GM18858 (cell line): ENCODE data around the gene EVPLL.
"Not testable (repeated sequence)": the region's sequence is repeated elsewhere in the genome, so short reads cannot be mapped to it uniquely, and the experiment has no call there.

Source experiments
- ATAC-seq: cut with Tn5 transposase; IDR thresholded peaks from one replicate; pipeline ENCODE4 v1.9.1; 2021; ENCODE audit not compliant: unreplicated experiment

The EVPLL gene

DNA sequence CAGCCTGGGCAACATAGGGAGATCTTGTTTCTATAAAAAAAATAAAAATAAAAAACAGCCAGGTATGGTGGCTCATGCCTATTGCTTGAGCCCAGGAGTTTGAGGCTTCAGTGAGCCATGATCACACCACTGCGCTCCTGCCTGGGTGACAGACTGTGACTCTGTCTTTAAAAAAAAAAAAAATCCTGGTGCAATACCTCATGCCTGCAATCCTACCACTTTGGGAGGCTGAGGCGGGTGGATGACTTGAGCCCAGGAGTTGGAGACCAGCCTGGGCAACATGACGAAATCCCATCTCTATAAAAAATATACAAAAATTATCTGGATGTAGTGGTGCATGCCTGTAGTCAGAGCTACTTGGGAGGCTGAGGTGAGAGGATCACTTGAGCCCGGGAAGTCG lies 1.0 kb downstream of the EVPLL start:
- ATAC-seq = not testable (repeated sequence)

DNA sequence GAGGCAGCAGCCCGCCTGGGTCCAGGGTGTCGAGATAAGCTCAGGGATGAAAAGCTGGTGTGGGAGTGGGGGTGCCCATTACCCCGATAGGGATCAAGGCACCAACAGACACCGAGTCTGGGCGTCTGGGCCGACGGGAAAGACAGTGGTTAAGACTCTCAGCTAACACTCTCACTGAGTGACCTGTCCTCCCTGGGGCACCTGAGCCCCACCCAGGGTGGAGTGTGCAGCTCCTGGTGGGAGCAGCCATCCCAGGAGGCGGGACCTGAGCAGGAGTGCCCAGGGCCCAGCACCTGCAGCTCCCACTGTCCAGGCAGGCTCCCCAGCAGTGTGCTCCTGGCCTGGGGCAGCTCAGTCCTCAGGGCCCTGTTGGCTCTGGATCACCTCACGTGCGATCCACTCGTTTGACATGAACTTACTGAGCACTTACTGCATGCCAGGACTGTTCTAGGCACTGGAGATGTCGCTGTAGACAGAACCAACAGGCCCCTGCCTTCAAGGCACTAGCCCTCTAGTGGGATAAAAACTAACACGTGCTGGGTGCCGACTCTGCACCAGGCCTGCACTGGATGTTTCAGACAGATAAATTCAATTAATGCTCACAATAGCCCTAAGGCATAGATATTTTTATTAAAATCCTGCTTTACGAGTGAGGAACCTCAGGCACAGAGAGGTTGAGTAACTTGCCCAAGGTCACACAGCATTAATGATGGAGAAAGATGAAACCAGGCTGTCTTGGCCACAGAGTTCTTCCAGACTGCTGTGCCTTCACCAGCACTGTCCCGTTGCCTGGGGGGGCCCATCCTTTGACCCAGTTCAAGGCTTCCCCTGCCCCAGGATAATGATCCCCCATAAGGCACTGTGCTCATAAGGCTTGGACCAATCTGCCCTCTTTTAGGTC lies 1.9 kb downstream of the EVPLL start:
- ATAC-seq = no peak

DNA sequence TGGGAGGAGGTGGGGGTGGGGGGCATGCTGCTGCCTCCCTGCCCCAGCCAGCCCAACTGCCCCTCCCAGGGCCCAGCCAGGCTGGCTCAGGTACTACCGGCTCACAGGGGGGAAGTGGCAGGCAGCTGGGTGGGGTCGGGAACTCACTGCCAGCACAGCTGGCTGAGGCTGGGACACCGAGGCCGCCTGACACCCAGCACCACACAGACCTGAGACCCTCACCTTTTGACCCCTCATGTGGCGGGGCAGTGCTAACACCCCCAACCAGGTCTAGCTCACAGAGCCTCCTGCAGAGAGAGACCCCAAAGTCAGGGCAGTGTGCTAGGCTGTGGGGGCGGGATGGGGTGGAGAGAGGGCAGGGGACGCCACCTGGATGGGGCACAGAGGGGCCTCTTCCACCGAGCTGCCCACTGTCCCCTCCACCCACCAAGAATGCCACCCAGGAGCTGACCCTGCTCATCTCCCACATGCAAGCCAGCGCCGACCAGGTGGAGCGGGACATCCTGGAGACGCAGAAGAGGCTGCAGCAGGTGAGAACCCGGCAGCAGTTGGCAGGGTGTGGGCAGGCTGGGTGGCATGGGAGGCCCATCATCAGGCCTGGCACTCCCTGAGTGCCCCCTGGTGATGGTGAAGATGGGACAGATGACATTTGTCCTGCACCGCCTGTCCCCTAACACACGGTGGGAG lies 3.0 kb downstream of the EVPLL start:
- ATAC-seq = no peak

DNA sequence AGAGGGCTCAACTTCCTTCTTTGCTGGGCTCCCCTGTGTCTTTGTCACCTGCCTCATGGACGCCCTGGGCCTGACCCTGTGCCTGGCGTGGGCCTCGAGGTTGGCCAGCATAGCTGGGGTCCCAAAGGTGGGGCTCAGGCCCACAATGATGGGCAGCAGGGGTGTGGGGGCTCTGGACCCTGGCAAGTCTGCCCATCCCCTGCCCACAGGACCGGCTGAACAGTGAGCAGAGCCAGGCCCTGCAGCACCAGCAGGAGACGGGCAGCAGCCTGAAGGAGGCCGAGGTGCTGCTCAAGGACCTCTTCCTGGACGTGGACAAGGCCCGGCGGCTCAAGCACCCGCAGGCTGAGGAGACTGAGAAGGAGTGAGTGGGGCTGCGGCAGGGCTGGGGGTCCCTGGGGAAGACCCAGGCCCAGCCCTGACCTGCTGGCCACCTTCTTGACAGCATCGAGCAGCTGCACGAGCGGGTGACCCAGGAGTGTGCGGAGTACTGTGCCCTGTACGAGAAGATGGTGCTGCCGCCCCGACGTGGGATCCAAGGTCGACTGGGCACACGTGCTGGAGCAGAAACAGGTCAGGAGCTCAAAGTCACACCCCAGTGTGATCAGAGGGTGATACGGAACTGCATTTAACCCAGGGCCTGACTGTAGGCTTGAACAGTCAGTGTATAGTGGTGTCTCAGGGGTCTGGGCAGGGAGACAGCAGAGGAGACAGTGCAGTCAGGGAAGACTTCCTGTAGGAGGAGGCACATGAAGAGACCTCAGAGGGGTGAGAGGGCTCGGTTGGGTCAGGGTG lies 3.8 kb downstream of the EVPLL start:
- ATAC-seq = no peak

DNA sequence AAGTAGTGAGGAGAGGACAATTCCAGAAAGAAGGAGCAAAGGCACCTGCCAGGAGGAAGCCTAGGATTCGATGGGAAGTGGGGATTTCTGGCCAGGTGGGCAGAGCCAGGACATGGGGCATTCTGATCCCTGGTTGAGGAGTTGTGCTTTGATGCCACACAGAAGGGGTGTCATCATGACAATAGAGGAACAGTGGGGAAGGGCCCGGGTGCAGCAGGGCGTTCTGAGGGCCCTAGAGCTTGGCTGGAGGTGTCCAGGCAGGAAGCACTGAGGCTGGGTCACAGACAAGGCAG lies 4.3 kb downstream of the EVPLL start:
- ATAC-seq = no peak

GRCh38 chr17:18382441-18383078 lies 5.0 kb downstream of the EVPLL start:
- ATAC-seq = no peak

DNA sequence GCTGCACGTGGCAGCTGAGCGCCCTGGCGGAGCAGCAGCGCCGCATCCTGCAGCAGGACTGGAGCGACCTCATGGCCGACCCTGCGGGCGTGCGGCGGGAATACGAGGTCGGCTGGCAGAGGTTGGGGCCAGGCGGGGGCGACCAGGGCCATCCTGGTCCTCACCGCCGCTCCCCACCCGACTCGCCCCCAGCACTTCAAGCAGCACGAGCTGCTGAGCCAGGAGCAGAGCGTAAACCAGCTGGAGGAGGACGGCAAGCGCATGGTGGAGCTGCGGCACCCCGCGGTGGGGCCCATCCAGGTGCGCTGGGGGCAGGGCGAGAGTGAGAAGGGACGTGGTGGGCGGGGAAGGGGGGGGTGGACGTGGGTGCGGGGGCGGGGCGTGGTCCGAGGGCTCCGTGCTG lies 5.5 kb downstream of the EVPLL start:
- ATAC-seq = not testable (repeated sequence)

- not testable (repeated sequence) for ATAC-seq
Observed at GRCh38 chr17:18384271-18384670, 6.7 kb downstream of the EVPLL start.

DNA sequence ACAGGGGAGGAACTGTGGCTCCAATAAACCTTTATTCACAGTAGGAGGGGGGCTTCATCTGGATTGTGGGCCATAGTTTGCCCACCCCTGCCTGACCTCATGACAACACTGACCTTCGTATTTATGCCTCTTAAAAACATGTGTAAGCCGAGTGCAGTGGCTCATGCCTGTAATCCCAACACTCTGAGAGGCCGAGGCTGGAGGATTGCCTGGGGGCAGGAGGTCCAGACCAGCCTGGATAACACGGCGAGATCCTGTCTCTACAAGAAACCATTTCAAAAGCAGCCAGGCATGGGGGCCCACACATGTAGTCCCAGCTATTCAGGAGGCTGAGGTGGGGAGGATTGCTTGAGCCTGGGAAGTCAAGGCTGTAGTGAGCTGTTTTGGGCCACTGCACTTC lies 10.0 kb downstream of the EVPLL start:
- ATAC-seq = not testable (repeated sequence)

DNA sequence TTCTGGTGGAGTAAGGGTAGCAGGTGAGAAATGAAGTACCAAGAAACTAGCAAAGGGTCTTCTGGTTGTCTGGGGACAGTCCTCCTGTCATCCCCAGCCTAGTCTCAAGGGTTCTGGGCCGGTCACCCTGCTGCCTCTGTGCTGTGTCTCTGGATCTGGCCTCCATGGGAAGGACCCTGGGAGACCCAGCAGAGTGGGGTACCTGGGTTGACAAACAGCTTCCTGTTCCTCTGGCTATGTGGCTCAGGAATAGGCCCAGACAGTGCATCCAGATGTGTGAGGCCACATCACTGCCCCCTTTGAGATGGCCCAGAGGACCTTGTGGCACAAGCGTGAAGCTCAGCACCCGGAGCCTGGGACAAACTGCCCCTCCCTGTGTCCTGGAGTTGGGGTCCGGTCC lies 10.7 kb downstream of the EVPLL start:
- not testable (repeated sequence) for ATAC-seq

GRCh38 chr17:18388728-18389127 lies 11.2 kb downstream of the EVPLL start:
- not testable (repeated sequence) for ATAC-seq

GRCh38 chr17:18401872-18402590 lies 24.5 kb downstream of the EVPLL start:
- ATAC-seq = not testable (repeated sequence)

DNA sequence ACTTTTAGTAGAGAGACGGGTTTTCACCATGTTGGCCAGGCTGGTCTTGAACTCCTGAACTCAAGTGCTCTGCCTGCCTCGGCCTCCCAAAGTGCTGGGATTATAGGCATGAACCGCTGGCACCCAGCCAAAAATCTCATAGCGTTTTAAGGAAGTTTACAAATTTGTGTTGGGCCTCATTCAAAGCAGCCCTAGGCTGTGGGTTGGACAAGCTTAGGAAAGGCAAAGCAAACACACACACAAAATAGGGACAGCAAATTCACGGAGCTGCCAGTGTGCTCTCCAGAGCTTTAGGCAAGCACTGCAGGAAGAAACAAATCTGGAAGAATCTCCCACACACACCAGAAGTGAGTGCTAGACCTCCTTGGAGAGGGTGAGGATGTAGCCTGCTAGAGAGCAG lies 25.6 kb downstream of the EVPLL start:
- peak; percentile 6 for ATAC-seq

GRCh38 chr17:18403604-18404003 lies 26.0 kb downstream of the EVPLL start:
- peak; percentile 77 for ATAC-seq

DNA sequence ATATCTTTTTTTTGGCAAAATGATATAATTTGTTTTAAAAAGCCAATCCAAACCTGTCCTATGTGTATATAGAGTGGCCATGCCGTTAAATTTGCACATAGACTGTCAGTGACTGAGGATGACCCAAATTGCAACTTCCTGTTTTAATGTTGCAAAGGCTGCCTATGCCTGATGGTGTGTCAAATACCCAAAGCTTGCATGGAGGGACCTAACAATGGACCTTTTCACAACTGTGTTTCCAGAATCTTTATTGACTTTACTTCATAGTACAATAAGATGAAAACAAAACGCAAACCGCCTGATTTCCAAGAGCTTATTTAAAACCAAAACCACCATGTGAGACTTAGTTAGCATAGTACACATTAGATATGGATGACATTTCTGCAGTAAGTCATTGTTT lies 31.3 kb downstream of the EVPLL start:
- not testable (repeated sequence) for ATAC-seq

- not testable (repeated sequence) for ATAC-seq
Observed at GRCh38 chr17:18409321-18409720, 31.7 kb downstream of the EVPLL start.

DNA sequence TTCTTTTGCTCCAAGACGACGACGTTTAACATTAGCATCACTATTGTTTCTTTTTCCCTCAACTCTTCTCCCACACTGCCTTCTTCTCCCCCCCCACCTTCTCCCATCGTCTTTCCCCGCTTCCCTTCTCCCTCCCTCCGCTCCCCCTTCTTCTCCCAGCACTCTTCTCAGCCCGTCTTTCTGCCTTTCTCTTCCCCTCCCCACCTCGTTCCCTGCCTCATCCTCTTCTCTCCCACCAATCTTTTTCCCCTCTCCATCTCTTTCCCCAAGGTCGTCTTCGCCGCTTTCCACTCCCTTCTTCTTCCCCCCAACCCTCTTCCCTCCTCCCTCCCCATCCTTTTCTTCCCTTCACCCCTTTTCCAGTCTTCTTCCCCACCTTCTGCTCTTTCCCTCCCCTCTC lies 33.2 kb downstream of the EVPLL start:
- ATAC-seq = not testable (repeated sequence)

DNA sequence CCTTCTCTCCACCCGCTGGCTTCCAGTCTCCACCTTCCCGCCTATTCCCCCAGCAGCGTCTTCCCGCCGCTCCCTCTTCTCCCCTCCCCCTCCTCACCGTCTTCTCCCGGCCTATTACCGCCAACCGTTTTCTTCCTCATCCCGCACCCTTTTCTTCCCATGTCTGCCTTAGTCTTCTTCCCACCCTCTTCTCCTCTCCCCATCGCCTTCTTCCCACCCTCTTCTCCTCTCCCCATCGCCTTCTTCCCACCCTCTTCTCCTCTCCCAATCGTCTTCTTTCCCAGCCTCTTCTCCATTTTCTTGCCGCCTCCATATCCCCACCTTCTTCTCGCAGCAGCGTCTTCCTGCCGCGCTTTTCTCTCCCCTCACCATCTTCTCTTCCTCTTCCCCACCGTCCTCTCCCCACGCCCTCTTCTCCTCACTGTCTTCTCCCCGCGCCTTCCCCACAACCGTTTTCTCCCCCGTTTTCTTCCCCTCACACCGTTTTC lies 33.8 kb downstream of the EVPLL start:
- ATAC-seq = not testable (repeated sequence)

- ATAC-seq = not testable (repeated sequence)
Observed at GRCh38 chr17:18412001-18412538, 34.5 kb downstream of the EVPLL start.

DNA sequence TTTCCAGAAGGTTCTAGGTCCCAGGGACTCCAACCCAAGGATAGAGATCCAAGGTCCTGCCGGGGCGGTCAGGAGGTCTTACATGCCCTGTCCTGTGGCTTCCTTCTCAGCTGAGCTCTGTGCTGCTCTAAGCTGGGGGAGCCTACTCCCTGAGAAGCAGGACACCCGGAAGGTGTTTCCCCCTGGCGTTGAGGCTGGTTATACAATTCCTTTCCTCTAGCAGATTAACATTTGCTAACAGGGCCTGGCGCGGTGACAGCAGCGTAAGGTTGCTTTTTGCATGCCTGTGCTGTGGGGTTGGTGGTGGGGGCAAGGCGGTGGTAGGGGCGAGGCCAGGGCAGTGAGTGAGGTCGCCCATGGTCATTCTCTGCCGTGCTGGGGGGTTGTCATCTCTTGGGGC lies 43.9 kb downstream of the EVPLL start:
- ATAC-seq = not testable (repeated sequence)
